Measurements from ENCODE around the gene ZMIZ1. TPM values are rescaled to one million over a fixed set of nuclear protein-coding genes. Genes with fewer than 3 reads are reported as not detected.

ZMIZ1 gene
- total RNA-seq, 2 donors from 2014 or later: 51.4 to 58.0 TPM

GRCh38 chr10:79301754-79302530 is 233.2 kb downstream of the ZMIZ1 start:
- intact Hi-C loops (cut with DNase I): no loop called here
- DNase-seq (no peak), ATAC-seq (no peak)

- intact Hi-C loops (cut with DNase I): no loop called here
- DNase-seq (no peak), ATAC-seq (no peak)
These were observed 235.1 kb downstream of the ZMIZ1 start for GRCh38 chr10:79303631-79304478.

GRCh38 chr10:79304479-79305087 is 235.8 kb downstream of the ZMIZ1 start:
- intact Hi-C loops (cut with DNase I): no loop called here
- ATAC-seq (no peak), DNase-seq (no peak)

GRCh38 chr10:79305515-79305914 is 236.7 kb downstream of the ZMIZ1 start:
- peak; percentile 11 for DNase-seq
- intact Hi-C loops (cut with DNase I): no loop called here
- no peak for ATAC-seq

GRCh38 chr10:79305988-79306387 is 237.2 kb downstream of the ZMIZ1 start:
- no peak for ATAC-seq
- no peak for DNase-seq
- intact Hi-C loops (cut with DNase I): no loop called here

GRCh38 chr10:79306644-79307220 is 238.0 kb downstream of the ZMIZ1 start:
- DNase-seq (peak; percentile 10), ATAC-seq (no peak)
- intact Hi-C loops (cut with DNase I): no loop called here

GRCh38 chr10:79308016-79308415 is 239.2 kb downstream of the ZMIZ1 start:
- peak; percentile 7 for DNase-seq
- intact Hi-C loops (cut with DNase I): no loop called here
- no peak for ATAC-seq

- ATAC-seq (no peak), DNase-seq (peak; percentile 21)
- intact Hi-C loops (cut with DNase I): no loop called here
These were observed 240.4 kb downstream of the ZMIZ1 start for GRCh38 chr10:79308969-79309665.

GRCh38 chr10:79310200-79310865 is 241.6 kb downstream of the ZMIZ1 start:
- DNase-seq (peak; percentile 22), ATAC-seq (no peak)
- intact Hi-C loops (cut with DNase I): no loop called here

GRCh38 chr10:79310911-79311573 is 242.3 kb downstream of the ZMIZ1 start:
- ATAC-seq (peak in 1 of 2 donors; percentile 17), DNase-seq (peak; percentile 20)

GRCh38 chr10:79311581-79312407 is 243.0 kb downstream of the ZMIZ1 start:
- intact Hi-C loops (cut with DNase I): no loop called here
- DNase-seq (peak; percentile 20), ATAC-seq (peak in 1 of 2 donors; percentile 2)

More at GRCh38 chr10:79310911-79311573, 242.3 kb downstream of the ZMIZ1 start:
- intact Hi-C loops (cut with DNase I): no loop called here

GRCh38 chr10:79312601-79313187 is 243.9 kb downstream of the ZMIZ1 start:
- ATAC-seq (no peak), DNase-seq (peak; percentile 15)
- intact Hi-C loops (cut with DNase I): no loop called here

- no peak for ATAC-seq
- intact Hi-C loops (cut with DNase I): no loop called here
- peak; percentile 8 for DNase-seq
These were observed 244.6 kb downstream of the ZMIZ1 start for GRCh38 chr10:79313320-79313719.

- ATAC-seq (no peak), DNase-seq (peak; percentile 18)
- intact Hi-C loops (cut with DNase I): no loop called here
These were observed 245.2 kb downstream of the ZMIZ1 start for GRCh38 chr10:79313911-79314439.

- DNase-seq: peak; percentile 21
- ATAC-seq: no peak
- intact Hi-C loops (cut with DNase I): no loop called here
These were observed 246.2 kb downstream of the ZMIZ1 start for GRCh38 chr10:79314761-79315601.

GRCh38 chr10:79315602-79315920 is 246.8 kb downstream of the ZMIZ1 start:
- intact Hi-C loops (cut with DNase I): no loop called here
- DNase-seq: no peak
- no peak for ATAC-seq

All from left cardiac atrium (tissue), 4 donors.